Gastroesophageal sphincter (tissue), 3 donors: ENCODE results near the gene OR2B2.
"Not testable (repeated sequence)": the region's sequence is repeated elsewhere in the genome, so short reads cannot be mapped to it uniquely, and the experiment has no call there.

Experiments
- EP300 ChIP-seq: sonication (generic); formaldehyde crosslinking; IDR thresholded peaks from one replicate; pipeline ENCODE4 v1.6.1; 2017; ENCODE audit warnings: antibody characterized with exemption, mild to moderate bottlenecking
- POLR2A ChIP-seq, 2 donors: fragments of 450-650 bp; IDR thresholded peaks; one replicate each; pipeline ENCODE4 v1.6.1; 2017; ENCODE audit warnings: antibody characterized with exemption in 2 of 2, mild to moderate bottlenecking in 2 of 2, moderate library complexity in 1 of 2
- POLR2AphosphoS5 ChIP-seq: sonication (generic); formaldehyde crosslinking; IDR thresholded peaks from one replicate; pipeline ENCODE4 v1.6.1; 2017; ENCODE audit warnings: antibody characterized with exemption
- TF ChIP-seq, protein P1 (sequence below), 4 experiments: fragments of 200-600 bp in 2 of 4; fragments of 450-650 bp in 2 of 4; sonication (generic) in 1 of 4; IDR thresholded peaks; one replicate each; pipeline ENCODE4 v1.5.1; 2017 to 2019; ENCODE audit warnings: antibody characterized with exemption in 4 of 4, mild to moderate bottlenecking in 2 of 4, moderate library complexity in 2 of 4

DNA sequence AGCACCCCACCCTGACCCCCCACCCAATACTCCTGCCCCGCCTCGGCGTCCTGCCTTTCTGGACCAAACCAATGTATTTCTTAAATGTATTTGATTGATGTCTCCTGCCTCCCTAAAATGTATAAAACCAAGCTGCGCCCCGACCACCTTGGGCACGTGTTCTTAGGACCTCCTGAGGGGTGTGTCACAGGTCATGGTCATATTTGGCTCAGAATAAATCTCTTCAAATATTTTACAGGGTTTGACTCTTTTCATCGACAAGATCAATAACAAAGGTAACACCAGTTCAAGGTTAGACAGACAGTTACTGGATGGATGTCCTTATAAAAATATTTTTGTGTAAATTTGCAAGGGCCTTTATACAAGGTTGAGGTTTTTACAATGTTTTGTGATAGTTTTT, 12.0 kb downstream of the OR2B2 start:
- TF ChIP-seq, protein P1, sequence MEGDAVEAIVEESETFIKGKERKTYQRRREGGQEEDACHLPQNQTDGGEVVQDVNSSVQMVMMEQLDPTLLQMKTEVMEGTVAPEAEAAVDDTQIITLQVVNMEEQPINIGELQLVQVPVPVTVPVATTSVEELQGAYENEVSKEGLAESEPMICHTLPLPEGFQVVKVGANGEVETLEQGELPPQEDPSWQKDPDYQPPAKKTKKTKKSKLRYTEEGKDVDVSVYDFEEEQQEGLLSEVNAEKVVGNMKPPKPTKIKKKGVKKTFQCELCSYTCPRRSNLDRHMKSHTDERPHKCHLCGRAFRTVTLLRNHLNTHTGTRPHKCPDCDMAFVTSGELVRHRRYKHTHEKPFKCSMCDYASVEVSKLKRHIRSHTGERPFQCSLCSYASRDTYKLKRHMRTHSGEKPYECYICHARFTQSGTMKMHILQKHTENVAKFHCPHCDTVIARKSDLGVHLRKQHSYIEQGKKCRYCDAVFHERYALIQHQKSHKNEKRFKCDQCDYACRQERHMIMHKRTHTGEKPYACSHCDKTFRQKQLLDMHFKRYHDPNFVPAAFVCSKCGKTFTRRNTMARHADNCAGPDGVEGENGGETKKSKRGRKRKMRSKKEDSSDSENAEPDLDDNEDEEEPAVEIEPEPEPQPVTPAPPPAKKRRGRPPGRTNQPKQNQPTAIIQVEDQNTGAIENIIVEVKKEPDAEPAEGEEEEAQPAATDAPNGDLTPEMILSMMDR (IDR thresholded peaks at IDR 0.05): not testable (repeated sequence)
- not testable (repeated sequence) for TF ChIP-seq POLR2AphosphoS5; POLR2A (IDR thresholded peaks at IDR 0.05); EP300
